ENCODE data around the gene SLC38A8. TPM values are rescaled to one million over a fixed set of nuclear protein-coding genes. Genes with fewer than 3 reads are reported as not detected.

SLC38A8 gene
- total RNA-seq, 4 donors from 2014 or later = not detected

GRCh38 chr16:84068041-84068440 lies 25.4 kb upstream of the SLC38A8 start:
- 92% methylated on average over 8 of the region's 8 CpGs for WGBS, 2 donors
- H3K4me3 ChIP-seq (ENCODE audit: low read depth, poor library complexity, severe bottlenecking) = no peak overlapping the region
- no peak for DNase-seq (ENCODE audit: low spot score in 2 of 2)
- no peak for TF ChIP-seq POLR2A (IDR thresholded peaks at IDR 0.05)
- TF ChIP-seq, protein P1, sequence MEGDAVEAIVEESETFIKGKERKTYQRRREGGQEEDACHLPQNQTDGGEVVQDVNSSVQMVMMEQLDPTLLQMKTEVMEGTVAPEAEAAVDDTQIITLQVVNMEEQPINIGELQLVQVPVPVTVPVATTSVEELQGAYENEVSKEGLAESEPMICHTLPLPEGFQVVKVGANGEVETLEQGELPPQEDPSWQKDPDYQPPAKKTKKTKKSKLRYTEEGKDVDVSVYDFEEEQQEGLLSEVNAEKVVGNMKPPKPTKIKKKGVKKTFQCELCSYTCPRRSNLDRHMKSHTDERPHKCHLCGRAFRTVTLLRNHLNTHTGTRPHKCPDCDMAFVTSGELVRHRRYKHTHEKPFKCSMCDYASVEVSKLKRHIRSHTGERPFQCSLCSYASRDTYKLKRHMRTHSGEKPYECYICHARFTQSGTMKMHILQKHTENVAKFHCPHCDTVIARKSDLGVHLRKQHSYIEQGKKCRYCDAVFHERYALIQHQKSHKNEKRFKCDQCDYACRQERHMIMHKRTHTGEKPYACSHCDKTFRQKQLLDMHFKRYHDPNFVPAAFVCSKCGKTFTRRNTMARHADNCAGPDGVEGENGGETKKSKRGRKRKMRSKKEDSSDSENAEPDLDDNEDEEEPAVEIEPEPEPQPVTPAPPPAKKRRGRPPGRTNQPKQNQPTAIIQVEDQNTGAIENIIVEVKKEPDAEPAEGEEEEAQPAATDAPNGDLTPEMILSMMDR (IDR thresholded peaks at IDR 0.05) = no peak
- intact Hi-C loops (cut with DNase I; ENCODE audit: low total_unique reads) = loop anchor here (10.0 kb wide), 2 partner anchors 113 to 243 kb away; partner anchors contain the start of gene OSGIN1

DNA sequence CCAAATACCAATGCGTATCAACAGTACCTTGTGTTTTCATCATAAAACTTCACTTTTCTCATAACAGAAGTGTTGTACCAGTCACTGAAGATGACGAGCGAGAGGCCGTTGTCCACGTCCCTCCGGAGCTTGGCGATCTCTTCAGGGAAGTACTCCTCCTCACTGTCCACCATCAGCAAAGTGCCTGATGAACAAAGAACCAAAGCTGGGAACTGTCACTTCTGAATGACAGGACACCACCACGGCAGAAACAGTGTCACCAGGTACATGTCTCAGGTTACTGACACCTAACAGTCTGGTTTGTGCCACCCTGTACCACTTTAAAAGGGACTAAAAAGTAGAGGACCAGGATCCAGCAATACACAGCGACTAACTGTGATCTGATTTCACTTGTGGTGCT lies 25.0 kb upstream of the SLC38A8 start:
- 93% methylated on average over 9 of the region's 9 CpGs for WGBS, 2 donors
- DNase-seq (ENCODE audit: low spot score in 2 of 2) = no peak
- intact Hi-C loops (cut with DNase I; ENCODE audit: low total_unique reads) = loop anchor here (10.0 kb wide), 2 partner anchors 113 to 243 kb away; partner anchors contain the start of gene OSGIN1
- no peak for TF ChIP-seq POLR2A (IDR thresholded peaks at IDR 0.05)
- TF ChIP-seq, protein P1 (IDR thresholded peaks at IDR 0.05) = no peak
- no peak overlapping the region for H3K4me3 ChIP-seq (ENCODE audit: low read depth, poor library complexity, severe bottlenecking)

- no peak overlapping the region for H3K4me3 ChIP-seq (ENCODE audit: low read depth, poor library complexity, severe bottlenecking)
- 39 to 40% methylated on average over 12 of the region's 12 CpGs for WGBS, 2 donors
- peak; percentile 52 to 85 for DNase-seq (ENCODE audit: low spot score in 2 of 2)
- intact Hi-C loops (cut with DNase I; ENCODE audit: low total_unique reads) = loop anchor here (10.0 kb wide), 2 partner anchors 111 to 241 kb away; partner anchors contain the start of gene OSGIN1
- TF ChIP-seq, protein P1 (IDR thresholded peaks at IDR 0.05) = no peak
- no peak for TF ChIP-seq POLR2A (IDR thresholded peaks at IDR 0.05)
Observed at GRCh38 chr16:84065536-84066132, 23.0 kb upstream of the SLC38A8 start.

DNA sequence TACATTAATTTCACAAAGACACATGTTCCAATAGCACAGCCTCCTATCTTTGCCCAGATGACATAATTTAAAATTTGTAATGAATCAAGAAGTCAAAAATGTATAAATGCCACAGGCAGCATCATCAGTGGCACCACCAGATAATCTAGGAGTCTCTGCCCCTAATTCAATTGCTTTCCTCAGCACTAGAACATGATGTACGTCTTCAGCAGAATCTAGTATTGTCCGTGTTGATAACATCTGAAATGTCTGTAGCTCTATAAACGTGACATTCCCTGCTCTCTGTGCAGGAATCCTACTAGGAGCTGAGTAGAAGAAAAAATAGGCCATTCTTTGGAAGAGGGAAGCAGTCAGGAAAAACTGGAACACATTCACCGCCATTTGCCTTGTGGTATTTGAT lies 21.4 kb upstream of the SLC38A8 start:
- 94 to 95% methylated on average over 4 of the region's 4 CpGs for WGBS, 2 donors
- no peak overlapping the region for H3K4me3 ChIP-seq (ENCODE audit: low read depth, poor library complexity, severe bottlenecking)
- no peak for DNase-seq (ENCODE audit: low spot score in 2 of 2)
- intact Hi-C loops (cut with DNase I; ENCODE audit: low total_unique reads) = loop anchor here (10.0 kb wide), 2 partner anchors 109 to 239 kb away; partner anchors contain the start of gene OSGIN1
- no peak for TF ChIP-seq POLR2A (IDR thresholded peaks at IDR 0.05)
- TF ChIP-seq, protein P1 (IDR thresholded peaks at IDR 0.05) = no peak

DNA sequence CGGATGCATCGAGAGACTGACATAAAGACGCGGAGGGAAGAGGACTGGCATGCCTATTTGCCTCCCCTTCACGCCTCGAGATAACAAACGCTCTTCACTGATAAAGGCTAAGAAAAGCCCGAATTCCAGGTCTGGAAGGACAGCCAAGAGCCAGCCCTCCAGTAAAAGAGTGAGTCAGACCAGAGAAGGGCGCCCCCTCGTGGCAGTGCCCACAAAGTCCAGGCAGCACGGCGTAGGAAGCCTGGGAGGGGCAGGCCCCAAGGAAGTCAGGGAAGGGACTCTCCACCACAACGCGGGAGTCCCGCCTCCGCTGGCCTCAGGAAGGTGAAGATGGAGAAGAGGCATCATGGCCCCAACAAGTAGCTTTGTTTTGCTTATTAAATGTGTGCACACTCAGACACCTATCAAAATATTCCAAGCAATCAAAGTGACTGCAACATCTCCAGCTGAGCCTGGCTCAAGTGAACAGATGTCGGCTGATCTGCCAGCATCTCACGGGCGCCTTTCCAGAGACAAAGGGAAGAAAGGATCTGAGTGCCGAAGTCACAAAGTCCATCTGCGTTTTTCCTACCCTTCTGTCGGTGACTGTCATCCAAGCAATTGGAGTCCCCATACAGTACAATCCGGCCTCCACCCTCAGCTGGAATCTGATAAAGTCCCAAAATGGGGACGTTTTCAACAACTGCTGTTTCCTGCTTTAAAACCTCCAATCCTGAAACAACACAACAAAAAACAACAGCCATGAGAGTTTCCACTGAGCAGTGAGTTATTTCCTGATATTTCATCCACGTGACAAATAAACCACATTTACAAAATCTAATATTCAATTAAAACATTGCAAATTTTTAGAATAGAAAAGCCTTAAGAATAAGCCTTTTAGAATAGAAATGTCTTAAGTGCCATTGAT lies 20.4 kb upstream of the SLC38A8 start:
- TF ChIP-seq, protein P1 (IDR thresholded peaks at IDR 0.05) = peak in 1 of 3 donors; percentile 43
- no peak for TF ChIP-seq POLR2A (IDR thresholded peaks at IDR 0.05)
- peak; percentile 42 to 92 for DNase-seq (ENCODE audit: low spot score in 2 of 2)
- intact Hi-C loops (cut with DNase I; ENCODE audit: low total_unique reads) = loop anchor here (10.0 kb wide), 2 partner anchors 108 to 238 kb away; partner anchors contain the start of gene OSGIN1
- no peak overlapping the region for H3K4me3 ChIP-seq (ENCODE audit: low read depth, poor library complexity, severe bottlenecking)
- WGBS, 2 donors = 57 to 60% methylated on average over 25 of the region's 25 CpGs

Data from lower leg skin (tissue), 4 donors.